GM23338 (cell line): ENCODE results near the gene OSGEPL1.

Experiments
- EZH2 ChIP-seq: fragments of 200-600 bp; sonication (generic); IDR thresholded peaks from one replicate; pipeline ENCODE4 v1.8.0; 2017; ENCODE audit warnings: antibody characterized with exemption, mild to moderate bottlenecking, low read depth; ENCODE audit not compliant: unreplicated experiment
- JUNB ChIP-seq: IDR thresholded peaks from one replicate; pipeline ENCODE4 v1.6.1; 2016; ENCODE audit warnings: antibody characterized with exemption; ENCODE audit not compliant: unreplicated experiment
- NANOG ChIP-seq: IDR thresholded peaks from 2 replicates; pipeline ENCODE4 v1.6.1; 2016; ENCODE audit warnings: antibody characterized with exemption, borderline replicate concordance
- REST ChIP-seq: IDR thresholded peaks from one replicate; pipeline ENCODE4 v1.6.1; 2018; ENCODE audit warnings: antibody characterized with exemption; ENCODE audit not compliant: unreplicated experiment
- TF ChIP-seq, protein P1 (sequence below), 2 experiments: fragments of 200-600 bp in 1 of 2; sonication (generic) in 1 of 2; conservative IDR thresholded peaks; 2 replicates each; pipeline versions ENCODE4 v1.5.1 to v1.6.1; 2016 to 2017; ENCODE audit warnings: antibody characterized with exemption in 2 of 2, low read depth in 2 of 2, mild to moderate bottlenecking in 2 of 2, moderate library complexity in 1 of 2
- TF ChIP-seq, protein P2 (sequence below): IDR thresholded peaks from 2 replicates; pipeline ENCODE4 v1.6.1; 2016; ENCODE audit warnings: antibody characterized with exemption

DNA sequence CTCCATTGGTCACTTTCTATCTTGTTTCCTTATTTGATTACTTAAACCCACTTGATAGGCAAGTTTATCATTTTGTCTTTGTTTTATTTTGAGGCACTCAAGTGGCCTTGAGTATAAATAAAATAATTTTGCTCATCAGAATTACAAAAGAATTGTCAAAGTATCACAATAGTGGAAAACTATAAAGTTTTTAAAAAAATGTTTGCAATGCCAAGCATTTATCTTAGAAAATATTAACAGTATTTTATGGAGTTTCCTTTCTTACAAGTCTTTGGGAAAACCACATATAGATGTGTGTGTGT, 36.4 kb upstream of the OSGEPL1 start:
- TF ChIP-seq, protein P1, sequence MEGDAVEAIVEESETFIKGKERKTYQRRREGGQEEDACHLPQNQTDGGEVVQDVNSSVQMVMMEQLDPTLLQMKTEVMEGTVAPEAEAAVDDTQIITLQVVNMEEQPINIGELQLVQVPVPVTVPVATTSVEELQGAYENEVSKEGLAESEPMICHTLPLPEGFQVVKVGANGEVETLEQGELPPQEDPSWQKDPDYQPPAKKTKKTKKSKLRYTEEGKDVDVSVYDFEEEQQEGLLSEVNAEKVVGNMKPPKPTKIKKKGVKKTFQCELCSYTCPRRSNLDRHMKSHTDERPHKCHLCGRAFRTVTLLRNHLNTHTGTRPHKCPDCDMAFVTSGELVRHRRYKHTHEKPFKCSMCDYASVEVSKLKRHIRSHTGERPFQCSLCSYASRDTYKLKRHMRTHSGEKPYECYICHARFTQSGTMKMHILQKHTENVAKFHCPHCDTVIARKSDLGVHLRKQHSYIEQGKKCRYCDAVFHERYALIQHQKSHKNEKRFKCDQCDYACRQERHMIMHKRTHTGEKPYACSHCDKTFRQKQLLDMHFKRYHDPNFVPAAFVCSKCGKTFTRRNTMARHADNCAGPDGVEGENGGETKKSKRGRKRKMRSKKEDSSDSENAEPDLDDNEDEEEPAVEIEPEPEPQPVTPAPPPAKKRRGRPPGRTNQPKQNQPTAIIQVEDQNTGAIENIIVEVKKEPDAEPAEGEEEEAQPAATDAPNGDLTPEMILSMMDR (conservative IDR thresholded peaks at IDR 0.05; ENCODE audit: low read depth in 2 of 2): no peak
- TF ChIP-seq EZH2 (no peak), REST (no peak), NANOG (no peak), JUNB (no peak)
- TF ChIP-seq, protein P2, sequence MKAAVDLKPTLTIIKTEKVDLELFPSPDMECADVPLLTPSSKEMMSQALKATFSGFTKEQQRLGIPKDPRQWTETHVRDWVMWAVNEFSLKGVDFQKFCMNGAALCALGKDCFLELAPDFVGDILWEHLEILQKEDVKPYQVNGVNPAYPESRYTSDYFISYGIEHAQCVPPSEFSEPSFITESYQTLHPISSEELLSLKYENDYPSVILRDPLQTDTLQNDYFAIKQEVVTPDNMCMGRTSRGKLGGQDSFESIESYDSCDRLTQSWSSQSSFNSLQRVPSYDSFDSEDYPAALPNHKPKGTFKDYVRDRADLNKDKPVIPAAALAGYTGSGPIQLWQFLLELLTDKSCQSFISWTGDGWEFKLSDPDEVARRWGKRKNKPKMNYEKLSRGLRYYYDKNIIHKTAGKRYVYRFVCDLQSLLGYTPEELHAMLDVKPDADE: no peak
